Uterus (tissue), 4 donors: ENCODE measurements around the gene CCDC148. TPM values are rescaled to one million over a fixed set of nuclear protein-coding genes. Genes with fewer than 3 reads are reported as not detected.

Experiments used
- DNase-seq, 2 donors: peaks; one replicate each; pipeline ENCODE4 v3.0.0-alpha.2; 2019 to 2020
- H3K27ac ChIP-seq, 2 donors: fragments of 200-600 bp; sonication (generic); 1 replicate in 1 of 2; 2 replicates in 1 of 2; pipeline ENCODE4 v1.5.1; 2016 to 2018
- H3K27me3 ChIP-seq, 2 donors: fragments of 200-600 bp; sonication (generic); one replicate each; pipeline ENCODE4 v1.5.1; 2018 to 2019; ENCODE audit warnings: control low read depth in 1 of 2
- H3K36me3 ChIP-seq, 2 donors: fragments of 200-600 bp; sonication (generic); one replicate each; pipeline ENCODE4 v1.5.1; 2019; ENCODE audit warnings: control low read depth in 1 of 2
- H3K4me1 ChIP-seq, 2 donors: fragments of 200-600 bp; sonication (generic); one replicate each; pipeline ENCODE4 v1.5.1; 2018 to 2019; ENCODE audit warnings: control low read depth in 1 of 2
- H3K4me3 ChIP-seq, 2 donors: fragments of 200-600 bp; sonication (generic); 1 replicate in 1 of 2; 2 replicates in 1 of 2; pipeline ENCODE4 v1.5.1; 2018 to 2019; ENCODE audit warnings: mild to moderate bottlenecking in 1 of 2
- H3K9me3 ChIP-seq, 2 donors: fragments of 200-600 bp; sonication (generic); one replicate each; pipeline ENCODE4 v1.5.1; 2019; ENCODE audit warnings: control low read depth in 1 of 2
- CTCF ChIP-seq, 4 experiments: fragments of 200-600 bp in 2 of 4; fragments of 450-650 bp in 2 of 4; sonication (generic) in 2 of 4; IDR thresholded peaks; one replicate each; pipeline ENCODE4 v1.5.1; 2016 to 2019; ENCODE audit warnings: antibody characterized with exemption in 4 of 4, mild to moderate bottlenecking in 2 of 4, moderate library complexity in 1 of 4
- POLR2A ChIP-seq, 2 donors: fragments of 450-650 bp; IDR thresholded peaks; one replicate each; pipeline ENCODE4 v1.6.1; 2016; ENCODE audit warnings: antibody characterized with exemption in 2 of 2, mild to moderate bottlenecking in 1 of 2, moderate library complexity in 1 of 2
- intact Hi-C: fragments of 100-400 bp; cut with DNase I; formaldehyde crosslinking; loops from one replicate; pipeline ENCODE4 v1.15.1; 2023; ENCODE audit warnings: low total_unique reads
- total RNA-seq, 4 donors: library from RNA; depleted of rRNA in 3 of 4; stranded (reverse); fragments of >200 nt in 3 of 4; gene quantifications; one replicate each; pipeline versions ENCODE4 v1.1.0 to v1.2.4, GENCODE V29; 2014 to 2023
- donor health status: DM: yes; HTN: yes; CAD: no.

CCDC148 gene
- total RNA-seq, 4 donors from 2014 or later = 0.77 to 9.7 (median 3.0) TPM; not detected in 1

- TF ChIP-seq CTCF (IDR thresholded peaks at IDR 0.05) (no peak), POLR2A (IDR thresholded peaks at IDR 0.05) (no peak)
- Histone ChIP-seq H3K36me3 (no peaks in the 10 kb centered on the region), H3K4me1 (no peaks in the 10 kb centered on the region), H3K27me3 (no peaks in the 10 kb centered on the region), H3K27ac (no peak overlapping the region), H3K4me3 (no peak overlapping the region), H3K9me3 (no peaks in the 10 kb centered on the region)
- no peak for DNase-seq
- intact Hi-C loops = no loop called here
These were observed 61.4 kb downstream of the CCDC148 start for GRCh38 chr2:158395166-158395565.

GRCh38 chr2:158394453-158394852 lies 62.1 kb downstream of the CCDC148 start:
- Histone ChIP-seq H3K4me3 (no peak overlapping the region), H3K36me3 (no peaks in the 10 kb centered on the region), H3K27me3 (no peaks in the 10 kb centered on the region), H3K27ac (no peak overlapping the region), H3K9me3 (no peaks in the 10 kb centered on the region), H3K4me1 (no peaks in the 10 kb centered on the region)
- no peak for TF ChIP-seq CTCF (IDR thresholded peaks at IDR 0.05)
- TF ChIP-seq POLR2A (IDR thresholded peaks at IDR 0.05) = no peak
- intact Hi-C loops = no loop called here
- DNase-seq = no peak

- TF ChIP-seq POLR2A (IDR thresholded peaks at IDR 0.05) = no peak
- no peak for TF ChIP-seq CTCF (IDR thresholded peaks at IDR 0.05)
These were observed 62.7 kb downstream of the CCDC148 start for GRCh38 chr2:158393886-158394285.

GRCh38 chr2:158392687-158393086 lies 63.9 kb downstream of the CCDC148 start:
- H3K27ac ChIP-seq = no peak overlapping the region
- no peak overlapping the region for H3K4me3 ChIP-seq
- no peaks in the 10 kb centered on the region for H3K4me1 ChIP-seq
- intact Hi-C loops = no loop called here
- H3K36me3 ChIP-seq = no peaks in the 10 kb centered on the region
- DNase-seq = no peak
- no peaks in the 10 kb centered on the region for H3K27me3 ChIP-seq
- no peak for TF ChIP-seq CTCF (IDR thresholded peaks at IDR 0.05)
- TF ChIP-seq POLR2A (IDR thresholded peaks at IDR 0.05) = no peak
- no peaks in the 10 kb centered on the region for H3K9me3 ChIP-seq

More at GRCh38 chr2:158393886-158394285, 62.7 kb downstream of the CCDC148 start:
- DNase-seq = no peak
- H3K27me3 ChIP-seq = no peaks in the 10 kb centered on the region
- no peaks in the 10 kb centered on the region for H3K9me3 ChIP-seq
- intact Hi-C loops = no loop called here
- H3K27ac ChIP-seq = no peak overlapping the region
- H3K4me1 ChIP-seq = no peaks in the 10 kb centered on the region
- no peaks in the 10 kb centered on the region for H3K36me3 ChIP-seq
- H3K4me3 ChIP-seq = no peak overlapping the region

- intact Hi-C loops = no loop called here
- Histone ChIP-seq H3K27me3 (no peaks in the 10 kb centered on the region), H3K27ac (no peak overlapping the region), H3K36me3 (no peaks in the 10 kb centered on the region), H3K4me1 (no peaks in the 10 kb centered on the region), H3K9me3 (no peaks in the 10 kb centered on the region), H3K4me3 (no peak overlapping the region)
- no peak for DNase-seq
- TF ChIP-seq CTCF (IDR thresholded peaks at IDR 0.05) (no peak), POLR2A (IDR thresholded peaks at IDR 0.05) (no peak)
These were observed 64.7 kb downstream of the CCDC148 start for GRCh38 chr2:158391876-158392275.
